K562 treated with DMSO at 1 percent for 48 hours (cell line): ENCODE measurements around the gene BOLA2. TPM values are rescaled to one million over a fixed set of nuclear protein-coding genes. Genes with fewer than 3 reads are reported as not detected.

Experiments
- total RNA-seq: library from RNA; unstranded; fragments of 300-600 nt; gene quantifications from 2 replicates; pipeline ENCODE4 v1.2.3, GENCODE V29; 2022; ENCODE audit warnings: low replicate concordance; ENCODE audit errors: extremely low read depth

The BOLA2 gene
- not detected in 2 replicates for total RNA-seq

DNA sequence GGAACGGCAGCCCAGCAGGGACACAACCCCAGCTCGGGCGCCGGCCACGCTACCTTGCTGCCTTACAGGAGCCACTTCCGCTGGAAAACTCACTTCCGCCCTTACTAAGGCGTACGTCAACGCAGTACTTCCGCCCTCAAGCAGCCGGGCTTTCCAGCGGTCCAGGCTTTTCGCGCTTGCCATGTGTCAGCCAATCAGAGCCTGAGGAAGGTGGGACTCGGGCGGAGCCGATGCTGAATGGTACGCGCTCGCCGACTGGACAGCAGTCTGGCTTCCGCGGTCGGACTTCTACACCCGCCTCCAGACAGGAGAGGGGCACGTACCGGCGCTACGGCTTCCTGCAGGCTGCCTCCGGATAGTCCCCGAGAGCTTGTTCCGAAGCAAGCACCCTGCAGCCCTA is at the start of gene BOLA2, which contains the start of gene SLX1B:
TSS of gene BOLA2 (minus strand) at position 83 of the 400 bp plus-strand sequence. CDS start 98 bp downstream, outside the sequence.
TSS of gene SLX1B (plus strand) at position 265 of the 400 bp plus-strand sequence.

DNA sequence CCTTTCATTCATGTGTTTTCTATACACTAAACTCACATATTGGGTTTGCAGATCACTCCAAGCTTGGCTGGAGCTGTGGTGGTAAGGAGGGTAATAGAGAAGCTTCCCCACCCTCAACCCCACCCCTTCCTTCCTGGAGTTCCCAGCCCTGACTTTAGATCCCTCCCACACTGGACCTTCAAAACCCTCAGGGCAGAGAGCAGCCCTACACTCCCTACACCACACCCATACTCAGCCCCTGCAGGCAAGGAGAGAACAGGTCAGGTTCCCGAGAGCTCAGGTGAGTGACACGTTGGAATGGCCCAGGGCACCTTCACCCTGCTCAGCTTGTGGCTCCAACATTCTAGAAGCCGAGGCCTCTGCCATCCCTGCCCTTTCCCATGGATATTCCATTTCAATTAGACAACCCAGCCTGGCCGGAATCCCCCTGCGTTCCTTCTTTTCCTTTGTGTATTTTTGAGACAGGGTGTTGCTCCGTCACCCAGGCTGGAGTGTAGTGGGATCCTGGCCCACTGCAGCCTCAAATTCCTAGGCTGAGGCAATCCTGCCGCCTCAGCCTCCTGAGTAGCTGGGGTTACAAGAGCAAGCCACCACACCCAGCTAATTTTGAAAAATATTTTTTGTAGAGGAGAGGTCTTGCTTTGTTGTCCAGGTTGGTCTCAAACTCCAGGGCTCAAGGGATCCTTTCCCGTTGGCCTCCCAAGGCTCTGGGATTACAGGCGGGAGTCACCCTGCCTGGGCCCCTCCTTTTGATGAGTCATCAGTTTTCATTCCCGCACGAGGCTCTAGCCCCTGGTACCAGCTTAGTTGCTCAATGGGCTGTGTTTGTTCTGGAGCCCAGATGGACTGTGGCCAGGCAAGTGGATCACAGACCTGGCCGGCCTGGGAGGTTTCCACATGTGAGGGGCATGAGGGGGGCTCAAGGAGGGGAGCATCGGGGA is 5.8 kb upstream of the BOLA2 start, which contains the start of gene SULT1A4:
TSS of gene SULT1A4 (plus strand) at position 208 of the 941 bp plus-strand sequence. CDS start 1,473 bp downstream, outside the sequence.

Other genes with a start within 250 kb of the BOLA2 start
- not detected in 2 replicates for gene NPIPB11, start 47.6 kb downstream of the BOLA2 start, total RNA-seq
- not detected in 2 replicates for gene SLX1B, start 182 bp upstream of the BOLA2 start, total RNA-seq
- not detected in 2 replicates for gene SULT1A4, start 5.6 kb upstream of the BOLA2 start, total RNA-seq
- not detected in 2 replicates for gene NPIPB12, start 52.1 kb upstream of the BOLA2 start, total RNA-seq
- not detected in 2 replicates for gene SPN, start 208.9 kb upstream of the BOLA2 start, total RNA-seq
- gene QPRT, start 224.8 kb upstream of the BOLA2 start, total RNA-seq: 166 TPM in 1 of 2 replicates, not detected in the other